GM12878 (cell line): ENCODE measurements around the gene YDJC. TPM values are rescaled to one million over a fixed set of nuclear protein-coding genes. Genes with fewer than 3 reads are reported as not detected.

Source experiments
- ATAC-seq: fragments of 200-7000 bp; cut with Tn5 transposase; 3 replicates; pipeline ENCODE4 v1.9.1; 2020; ENCODE audit warnings: mild to moderate bottlenecking, moderate library complexity
- BruUV-seq: library from RNA; stranded (reverse); fragments of 400-500 nt; replicated peaks from 2 replicates; lab custom pipeline; 2021; lab: Mats Ljungman, UMichigan
- CTCF ChIA-PET: fragments of 300-600 bp; sonication (Branson Sonifier 250); formaldehyde crosslinking; extraction: SDS; loops from one replicate; lab custom pipeline; 2021; ENCODE audit warnings: inconsistent platforms; lab: Yijun Ruan, JAX
- POLR2A ChIA-PET: fragments of 350-600 bp; formaldehyde crosslinking; extraction: SDS; loops from one replicate; lab custom pipeline; 2021; ENCODE audit warnings: inconsistent platforms; lab: Charles Lee
- RAD21 ChIA-PET: fragments of 300-600 bp; sonication (Branson Sonifier 250); formaldehyde crosslinking; loops from one replicate; lab custom pipeline; 2023; ENCODE audit warnings: antibody characterized with exemption; ENCODE audit not compliant: unreplicated experiment; lab: Charles Lee
- SMC1A ChIA-PET: fragments of 300-600 bp; sonication (Branson Sonifier 250); formaldehyde crosslinking; loops from one replicate; lab custom pipeline; 2023; ENCODE audit not compliant: unreplicated experiment, uncharacterized antibody; lab: Charles Lee
- DNase-seq: peaks from one replicate; pipeline ENCODE4 v3.0.0-alpha.2; 2011; ENCODE audit warnings: low read depth, low spot score
- FAIRE-seq: peaks from 3 replicates; lab custom pipeline; 2011; peaks lifted over from hg19 to GRCh38; lab: Jason Lieb, UNC
- H2AFZ ChIP-seq: 2 replicates; pipeline ENCODE4 v1.6.0; 2011; ENCODE audit warnings: low read depth, low read length, control low read depth; ENCODE audit not compliant: control insufficient read depth
- H3K27ac ChIP-seq: 2 replicates; pipeline ENCODE4 v1.5.1; 2011; ENCODE audit warnings: control low read depth; ENCODE audit not compliant: control insufficient read depth, insufficient read depth
- H3K27me3 ChIP-seq, 2 experiments: replicated peaks in 1 of 2; 2 replicates each; pipeline versions ENCODE4 v1.6.0 to v1.6.1; 2011; ENCODE audit warnings: low read length in 1 of 2; ENCODE audit not compliant: control insufficient read depth in 2 of 2, insufficient read depth in 2 of 2
- H3K36me3 ChIP-seq, 2 experiments: 2 replicates each; pipeline ENCODE4 v1.5.1; 2011; ENCODE audit warnings: low read length in 1 of 2; ENCODE audit not compliant: control insufficient read depth in 2 of 2, insufficient read depth in 2 of 2
- H3K4me1 ChIP-seq: 2 replicates; pipeline ENCODE4 v1.6.1; 2011; ENCODE audit warnings: mild to moderate bottlenecking, low read length, moderate library complexity, mixed read lengths; ENCODE audit not compliant: control insufficient read depth, insufficient read depth
- H3K4me2 ChIP-seq: 2 replicates; pipeline ENCODE4 v1.6.0; 2011; ENCODE audit warnings: control low read depth; ENCODE audit not compliant: control insufficient read depth, insufficient read depth
- H3K4me3 ChIP-seq: fragments of 200-600 bp; sonication (generic); 2 replicates; pipeline ENCODE4 v1.5.1; 2016
- H3K79me2 ChIP-seq: 2 replicates; pipeline ENCODE4 v1.6.0; 2011; ENCODE audit warnings: low read length; ENCODE audit not compliant: control insufficient read depth, insufficient read depth
- H3K9ac ChIP-seq: 2 replicates; pipeline ENCODE4 v1.8.0; 2011; ENCODE audit warnings: low read length, control low read depth, mixed read lengths; ENCODE audit not compliant: control insufficient read depth, insufficient read depth
- H3K9me3 ChIP-seq: replicated peaks from 3 replicates; pipeline ENCODE4 v1.5.1; 2011; ENCODE audit warnings: mild to moderate bottlenecking, low read length; ENCODE audit not compliant: control insufficient read depth, insufficient read depth
- H4K20me1 ChIP-seq: 2 replicates; pipeline ENCODE4 v1.6.0; 2011; ENCODE audit not compliant: control insufficient read depth, insufficient read depth
- ATF2 ChIP-seq: IDR thresholded peaks from 2 replicates; pipeline ENCODE4 v1.6.1; 2012; ENCODE audit warnings: low read length, inconsistent platforms
- ELK1 ChIP-seq: IDR thresholded peaks from 2 replicates; pipeline ENCODE4 v1.6.1; 2012; ENCODE audit warnings: low read depth, low read length, improper control_type of control experiment
- IKZF2 ChIP-seq, 2 experiments: fragments of 450-650 bp; IDR thresholded peaks; 2 replicates each; pipeline ENCODE4 v1.6.1; 2017; ENCODE audit warnings: mild to moderate bottlenecking in 2 of 2, moderate library complexity in 2 of 2
- MEF2B ChIP-seq: fragments of 450-650 bp; IDR thresholded peaks from 2 replicates; pipeline ENCODE4 v1.6.1; 2018; ENCODE audit warnings: mild to moderate bottlenecking, moderate library complexity; ENCODE audit not compliant: partially characterized antibody, poor library complexity, severe bottlenecking
- SUPT20H ChIP-seq: IDR thresholded peaks from 2 replicates; pipeline ENCODE4 v1.6.1; 2011; ENCODE audit warnings: low read depth, mild to moderate bottlenecking, low read length, moderate library complexity, borderline replicate concordance; ENCODE audit not compliant: control insufficient read depth
- TBL1XR1 ChIP-seq: IDR thresholded peaks from 2 replicates; pipeline ENCODE4 v1.6.1; 2012; ENCODE audit warnings: low read depth, low read length, improper control_type of control experiment
- ZBTB4 ChIP-seq: fragments of 450-650 bp; formaldehyde crosslinking; IDR thresholded peaks from 2 replicates; pipeline ENCODE4 v1.4.0; 2022; ENCODE audit warnings: mild to moderate bottlenecking, moderate library complexity
- ZNF217 ChIP-seq: fragments of 450-650 bp; IDR thresholded peaks from 2 replicates; pipeline ENCODE4 v1.6.1; 2017; ENCODE audit warnings: antibody characterized with exemption, mild to moderate bottlenecking
- ZSCAN29 ChIP-seq: fragments of 450-650 bp; IDR thresholded peaks from 2 replicates; pipeline ENCODE4 v1.6.1; 2017; ENCODE audit warnings: mild to moderate bottlenecking, moderate library complexity
- WGBS: methylation state at CpG from one replicate; pipeline ENCODE4 v1.1.6; 2016; ENCODE audit warnings: low lambda C conversion rate; ENCODE audit not compliant: insufficient replicate concordance, insufficient coverage; ENCODE audit errors: missing lambda C conversion rate; 5-methylcytosine and 5-hydroxymethylcytosine counted together
- in situ Hi-C: fragments of 300-500 bp; cut with MboI; formaldehyde crosslinking; loops from 9 replicates; pipeline ENCODE4 v1.14.3; 2018; ENCODE audit warnings: mixed read lengths
- intact Hi-C: fragments of 100-400 bp; cut with micrococcal nuclease; formaldehyde crosslinking; loops from one replicate; pipeline ENCODE4 v1.14.2; 2022; ENCODE audit not compliant: unreplicated experiment
- polyA plus RNA-seq, 11 experiments: library from polyadenylated mRNA; depleted of rRNA in 4 of 11; unstranded in 6 of 11; stranded (reverse) in 5 of 11; fragments of >200 nt; fragmentation: Nextera tagmentation in 4 of 11; fragmentation: Illumina TruSeq in 1 of 11; extraction: Ambion mirVana in 4 of 11; extraction: Trizol in 1 of 11; gene quantifications; 1 replicate in 1 of 11; 2 replicates in 10 of 11; pipeline versions ENCODE4 v1.2.1 to v1.2.3, GENCODE V29; 2011 to 2016; ENCODE audit warnings: inconsistent platforms in 2 of 11, missing spikeins in 2 of 11, low read depth in 1 of 11
- total RNA-seq, 4 experiments: library from RNA; depleted of rRNA in 3 of 4; stranded (reverse); fragments of >200 nt in 3 of 4; fragmentation: Illumina TruSeq in 1 of 4; extraction: Trizol in 1 of 4; gene quantifications; 2 replicates each; pipeline versions ENCODE4 v1.2.1 to v1.2.3, GENCODE V29; 2013 to 2021

YDJC gene
- total and polyA plus RNA-seq, 10 of the 15 experiments (the other 5 are each of a cell fraction or from before 2014, with no cell fraction given) = 1.00 to 77.6 (median 38.4) TPM

- ATAC-seq (peak; percentile 22), FAIRE-seq (no peak), DNase-seq (no peak)
- H2AFZ ChIP-seq = peak overlapping the region; percentile 88
- no peaks in the 10 kb centered on the region for H3K9me3 ChIP-seq
- peaks cover 11% of the 10 kb centered on the region for H3K79me2 ChIP-seq
- in situ Hi-C loops (no loop called here), intact Hi-C loops (no loop called here)
- TSS peak; percentile 84 for BruUV-seq
- peak overlapping the region; percentile 93 for H3K4me2 ChIP-seq
- peak overlapping the region; percentile 73 for H3K4me3 ChIP-seq
- no peaks in the 10 kb centered on the region for H4K20me1 ChIP-seq
- ChIA-PET SMC1A (interaction anchor here (1.0 to 2.4 kb wide), 2 partner anchors 9 to 57 kb away, joined by 3 to 8 read pairs; partner anchors contain the start of gene SDF2L1), RAD21 (interaction anchor here (1.0 to 1.6 kb wide), 2 partner anchors 8 to 112 kb away, joined by 4 read pairs; no protein-coding TSS in a partner anchor), CTCF (interaction anchor here (0.8 to 0.9 kb wide), 4 partner anchors 9 to 558 kb away, joined by 3 to 4 read pairs (median 3); partner anchors contain the start of gene SDF2L1), POLR2A (interaction anchor here (1.4 kb wide), 2 partner anchors 9 to 74 kb away, joined by 3 to 4 read pairs; partner anchors contain the start of gene SDF2L1)
- WGBS = 27% methylated on average over 6 of the region's 6 CpGs
- peak overlapping the region; percentile 95 for H3K9ac ChIP-seq
- H3K27me3 ChIP-seq = no peaks in the 10 kb centered on the region
- TF ChIP-seq IKZF2 (IDR thresholded peaks at IDR 0.05) (0 out of 4 replicates have a peak, but pooled peaks of 1 of the 2 experiments have one; percentile 8), ELK1 (no peak)
- peaks cover 8% of the 10 kb centered on the region for H3K4me1 ChIP-seq
- H3K27ac ChIP-seq = peak overlapping the region; percentile 89
- H3K36me3 ChIP-seq = peaks cover 3 to 6% of the 10 kb centered on the region in 2 experiments
These were observed 21.1 kb upstream of the YDJC start for GRCh38 chr22:21650823-21651520.

GRCh38 chr22:21650280-21650679 is 20.5 kb upstream of the YDJC start:
- DNase-seq = no peak
- ChIA-PET CTCF (interaction anchor here (0.7 kb wide), 1 partner anchor 201 kb away, joined by 7 read pairs; no protein-coding TSS in a partner anchor), RAD21 (interaction anchor here (1.6 kb wide), 1 partner anchor 112 kb away, joined by 4 read pairs; no protein-coding TSS in a partner anchor), POLR2A (no interaction called here), SMC1A (interaction anchor here (2.4 kb wide), 1 partner anchor 8 kb away, joined by 8 read pairs; the partner anchor contains the start of gene SDF2L1)
- H3K4me3 ChIP-seq = no peak overlapping the region
- no peak overlapping the region for H3K27ac ChIP-seq
- H4K20me1 ChIP-seq = no peaks in the 10 kb centered on the region
- BruUV-seq = no TSS peak
- H3K79me2 ChIP-seq = peaks cover 11% of the 10 kb centered on the region
- in situ Hi-C loops (no loop called here), intact Hi-C loops (no loop called here)
- FAIRE-seq = no peak
- H3K9ac ChIP-seq = no peak overlapping the region
- WGBS = 92% methylated on average over 7 of the region's 7 CpGs
- H3K4me2 ChIP-seq = no peak overlapping the region
- no peak overlapping the region for H2AFZ ChIP-seq
- no peak for ATAC-seq
- peaks cover 3 to 6% of the 10 kb centered on the region in 2 experiments for H3K36me3 ChIP-seq
- no peaks in the 10 kb centered on the region for H3K27me3 ChIP-seq
- H3K4me1 ChIP-seq = peaks cover 8% of the 10 kb centered on the region
- no peaks in the 10 kb centered on the region for H3K9me3 ChIP-seq
- no peak for TF ChIP-seq ZBTB4 (CRISPR knock-in tag)
- no peak for TF ChIP-seq TBL1XR1
- TF ChIP-seq ATF2 = no peak
- no peak for TF ChIP-seq ZSCAN29
- TF ChIP-seq ZNF217 = no peak
- TF ChIP-seq MEF2B = no peak
- no peak for TF ChIP-seq SUPT20H
